Measurements from ENCODE around the gene OTOP2. TPM values are rescaled to one million over a fixed set of nuclear protein-coding genes. Genes with fewer than 3 reads are reported as not detected.

Gene OTOP2
- total RNA-seq, 2 donors from 2014 or later: not detected

Other genes with a start within 250 kb of the OTOP2 start
- gene CD300LF, start 211.3 kb upstream of the OTOP2 start, total RNA-seq: not detected
- gene RAB37, start 187.0 kb upstream of the OTOP2 start, total RNA-seq: under 1 TPM; 0.66 to 0.78 TPM
- 10 to 100 TPM; 56.6 to 64.9 TPM for gene NHERF1, start 175.6 kb upstream of the OTOP2 start, total RNA-seq
- gene NAT9, start 147.9 kb upstream of the OTOP2 start, total RNA-seq: 10 to 100 TPM; 21.8 to 23.3 TPM
- gene GRIN2C, start 64.4 kb upstream of the OTOP2 start, total RNA-seq: not detected
- gene FDXR, start 51.3 kb upstream of the OTOP2 start, total RNA-seq: 10 to 100 TPM; 14.3 to 25.7 TPM
- not detected for gene FADS6, start 30.6 kb upstream of the OTOP2 start, total RNA-seq
- gene USH1G, start 1.0 kb upstream of the OTOP2 start, total RNA-seq: under 1 TPM in 1 of 2 donors, not detected in 1; under 0.01 TPM
- 1 to 10 TPM in 1 of 2 donors, under 1 TPM in 1; 0.66 to 2.3 TPM for gene OTOP3, start 11.6 kb downstream of the OTOP2 start, total RNA-seq
- 100 to 1,000 TPM; 157 to 164 TPM for gene HID1, start 48.5 kb downstream of the OTOP2 start, total RNA-seq
- 10 to 100 TPM; 11.9 to 18.5 TPM for gene CDR2L, start 63.4 kb downstream of the OTOP2 start, total RNA-seq
- 10 to 100 TPM in 1 of 2 donors, not detected in 1; 16.9 TPM for gene MRPL58, start 88.4 kb downstream of the OTOP2 start, total RNA-seq
- 100 to 1,000 TPM; 105 to 131 TPM for gene ATP5PD, start 122.7 kb downstream of the OTOP2 start, total RNA-seq
- 10 to 100 TPM; 11.2 to 12.7 TPM for gene KCTD2, start 123.0 kb downstream of the OTOP2 start, total RNA-seq
- gene SLC16A5, start 163.7 kb downstream of the OTOP2 start, total RNA-seq: 10 to 100 TPM in 1 of 2 donors, 1 to 10 TPM in 1; 2.1 to 14.8 TPM
- 1 to 10 TPM; 6.7 to 7.9 TPM for gene ARMC7, start 185.7 kb downstream of the OTOP2 start, total RNA-seq
- gene NT5C, start 207.5 kb downstream of the OTOP2 start, total RNA-seq: 10 to 100 TPM; 69.9 to 71.3 TPM
- gene JPT1, start 230.2 kb downstream of the OTOP2 start, total RNA-seq: 10 to 100 TPM; 17.4 to 42.5 TPM